ENCODE results near the gene INO80B. TPM values are rescaled to one million over a fixed set of nuclear protein-coding genes. Genes with fewer than 3 reads are reported as not detected.

The INO80B gene
- total RNA-seq, 4 donors from 2014 or later = 15.9 to 75.9 (median 36.0) TPM

DNA sequence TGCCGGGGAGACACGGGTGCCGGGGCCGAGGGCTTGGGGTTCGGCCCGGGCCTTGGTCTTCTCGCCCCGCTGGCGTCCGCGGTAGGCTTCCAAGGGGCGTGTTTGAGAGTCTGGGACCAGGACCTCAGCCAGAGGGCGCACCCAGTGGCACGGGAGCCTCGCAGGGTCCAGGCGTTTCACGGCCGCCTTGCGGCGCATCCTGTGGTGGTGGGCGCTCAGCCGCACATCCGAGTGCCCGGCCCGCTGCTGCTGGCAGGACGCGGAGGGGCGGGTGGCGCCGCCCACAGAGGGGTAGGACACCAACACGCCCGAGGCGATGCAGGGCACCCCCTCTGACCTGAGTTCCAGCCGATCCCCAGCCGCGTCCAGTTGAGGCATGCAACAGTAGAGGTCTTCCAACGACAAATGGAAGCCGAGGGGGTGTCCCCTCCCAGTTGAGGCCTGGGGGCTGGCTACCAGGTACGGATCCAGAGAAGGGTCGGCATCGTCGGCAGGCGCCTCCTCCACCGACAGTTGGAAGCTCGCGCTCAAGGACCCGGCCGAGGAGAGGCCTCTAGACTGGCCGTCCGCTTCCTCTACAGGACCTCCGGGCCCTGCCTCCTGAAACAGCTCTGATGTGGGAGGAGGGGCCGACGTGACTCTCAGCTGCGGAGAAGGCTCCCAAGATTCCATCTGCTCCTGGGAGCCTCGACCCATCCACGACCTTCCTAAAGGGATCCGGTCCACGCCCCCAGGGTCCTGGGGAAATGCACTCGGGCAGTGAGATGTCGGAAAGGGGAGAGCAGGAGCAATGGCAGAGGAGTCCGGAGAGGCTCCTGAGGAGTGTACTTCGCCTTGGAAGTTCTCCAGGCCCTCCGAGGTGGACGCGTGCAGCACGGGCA is 39.8 kb upstream of the INO80B start:
- no peaks in the 10 kb centered on the region for H3K9me3 ChIP-seq
- no peaks in the 10 kb centered on the region for H3K27me3 ChIP-seq
- peak overlapping the region; percentile 46 for H3K4me3 ChIP-seq
- WGBS = 10% methylated on average over 13 of the region's 66 CpGs
- peak in 1 of 2 donors; percentile 78 for DNase-seq (ENCODE audit: low spot score in 2 of 2)
- H3K4me1 ChIP-seq = peaks cover 29% of the 10 kb centered on the region
- TF ChIP-seq, protein P1, sequence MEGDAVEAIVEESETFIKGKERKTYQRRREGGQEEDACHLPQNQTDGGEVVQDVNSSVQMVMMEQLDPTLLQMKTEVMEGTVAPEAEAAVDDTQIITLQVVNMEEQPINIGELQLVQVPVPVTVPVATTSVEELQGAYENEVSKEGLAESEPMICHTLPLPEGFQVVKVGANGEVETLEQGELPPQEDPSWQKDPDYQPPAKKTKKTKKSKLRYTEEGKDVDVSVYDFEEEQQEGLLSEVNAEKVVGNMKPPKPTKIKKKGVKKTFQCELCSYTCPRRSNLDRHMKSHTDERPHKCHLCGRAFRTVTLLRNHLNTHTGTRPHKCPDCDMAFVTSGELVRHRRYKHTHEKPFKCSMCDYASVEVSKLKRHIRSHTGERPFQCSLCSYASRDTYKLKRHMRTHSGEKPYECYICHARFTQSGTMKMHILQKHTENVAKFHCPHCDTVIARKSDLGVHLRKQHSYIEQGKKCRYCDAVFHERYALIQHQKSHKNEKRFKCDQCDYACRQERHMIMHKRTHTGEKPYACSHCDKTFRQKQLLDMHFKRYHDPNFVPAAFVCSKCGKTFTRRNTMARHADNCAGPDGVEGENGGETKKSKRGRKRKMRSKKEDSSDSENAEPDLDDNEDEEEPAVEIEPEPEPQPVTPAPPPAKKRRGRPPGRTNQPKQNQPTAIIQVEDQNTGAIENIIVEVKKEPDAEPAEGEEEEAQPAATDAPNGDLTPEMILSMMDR (IDR thresholded peaks at IDR 0.05) = peak in 1 of 2 donors; percentile 28
- no peak for TF ChIP-seq EP300 (IDR thresholded peaks at IDR 0.05)
- no peak overlapping the region for H3K27ac ChIP-seq
- no peaks in the 10 kb centered on the region for H3K36me3 ChIP-seq

DNA sequence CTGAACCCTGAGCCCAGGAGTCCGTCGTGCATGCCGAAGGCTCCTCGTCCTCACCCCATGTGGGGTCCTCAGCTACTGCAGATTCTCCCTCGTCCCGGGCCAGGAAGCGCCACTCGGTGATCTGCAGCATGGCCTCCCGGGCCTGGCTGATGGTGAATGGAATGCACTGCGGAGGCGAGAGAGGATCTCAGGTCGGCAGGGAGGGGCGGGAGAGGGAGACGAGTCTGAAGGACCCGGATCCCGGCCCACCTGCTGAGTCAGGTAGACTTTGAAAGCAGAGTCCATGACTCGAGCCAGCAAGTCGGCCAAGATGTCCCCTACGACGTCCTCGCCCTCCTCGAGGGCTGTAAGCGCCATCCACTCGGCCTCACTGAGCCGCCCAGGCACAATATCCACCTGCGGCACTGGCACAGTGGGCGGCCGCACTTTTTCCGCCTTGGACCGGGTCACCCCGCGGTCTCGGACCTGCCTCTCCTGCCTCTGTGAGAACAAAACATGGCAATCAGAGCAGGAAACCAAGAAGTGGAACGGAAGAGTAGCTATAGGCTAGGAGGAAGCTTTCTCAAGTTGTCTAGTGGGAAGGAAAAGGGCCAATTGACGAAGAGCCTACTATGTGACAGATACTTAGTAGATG is 39.0 kb upstream of the INO80B start:
- DNase-seq (ENCODE audit: low spot score in 2 of 2) = no peak
- peak overlapping the region; percentile 46 for H3K4me3 ChIP-seq
- WGBS = 69% methylated on average over 27 of the region's 35 CpGs
- no peaks in the 10 kb centered on the region for H3K36me3 ChIP-seq
- no peak overlapping the region for H3K27ac ChIP-seq
- no peak for TF ChIP-seq POLR2AphosphoS5 (IDR thresholded peaks at IDR 0.05)
- TF ChIP-seq EP300 (IDR thresholded peaks at IDR 0.05) = no peak
- TF ChIP-seq POLR2A (IDR thresholded peaks at IDR 0.05) = no peak
- TF ChIP-seq, protein P1 (IDR thresholded peaks at IDR 0.05) = no peak
- peaks cover 31% of the 10 kb centered on the region for H3K4me1 ChIP-seq
- H3K27me3 ChIP-seq = no peaks in the 10 kb centered on the region
- H3K9me3 ChIP-seq = no peaks in the 10 kb centered on the region

DNA sequence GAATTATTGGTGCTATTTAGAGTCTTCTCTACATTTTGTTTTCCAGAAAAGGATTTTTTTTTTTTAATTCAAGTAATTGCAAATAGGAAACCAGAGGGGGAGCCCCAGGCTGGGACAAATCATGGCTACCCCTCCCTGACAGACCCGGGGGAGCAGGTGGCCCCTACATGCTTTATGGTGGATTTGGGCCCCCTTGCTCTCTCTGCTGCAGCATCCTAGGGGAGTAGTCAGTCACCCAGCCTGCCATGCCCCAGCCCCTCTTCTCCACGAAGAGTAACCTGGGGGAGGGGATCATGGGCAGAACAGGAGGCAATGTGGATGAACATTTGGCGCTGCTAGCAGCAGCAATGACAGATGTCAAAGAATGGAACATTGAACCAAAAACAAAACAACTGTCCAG is 38.1 kb upstream of the INO80B start:
- TF ChIP-seq EP300 (IDR thresholded peaks at IDR 0.05) = no peak
- TF ChIP-seq POLR2AphosphoS5 (IDR thresholded peaks at IDR 0.05) = no peak
- TF ChIP-seq, protein P1 (IDR thresholded peaks at IDR 0.05) = no peak
- no peak for TF ChIP-seq POLR2A (IDR thresholded peaks at IDR 0.05)
- Histone ChIP-seq H3K27ac (no peak overlapping the region), H3K4me3 (no peak overlapping the region), H3K4me1 (peaks cover 40% of the 10 kb centered on the region), H3K27me3 (no peaks in the 10 kb centered on the region), H3K9me3 (no peaks in the 10 kb centered on the region), H3K36me3 (no peaks in the 10 kb centered on the region)
- 61% methylated on average over 3 of the region's 3 CpGs for WGBS
- no peak for DNase-seq (ENCODE audit: low spot score in 2 of 2)

DNA sequence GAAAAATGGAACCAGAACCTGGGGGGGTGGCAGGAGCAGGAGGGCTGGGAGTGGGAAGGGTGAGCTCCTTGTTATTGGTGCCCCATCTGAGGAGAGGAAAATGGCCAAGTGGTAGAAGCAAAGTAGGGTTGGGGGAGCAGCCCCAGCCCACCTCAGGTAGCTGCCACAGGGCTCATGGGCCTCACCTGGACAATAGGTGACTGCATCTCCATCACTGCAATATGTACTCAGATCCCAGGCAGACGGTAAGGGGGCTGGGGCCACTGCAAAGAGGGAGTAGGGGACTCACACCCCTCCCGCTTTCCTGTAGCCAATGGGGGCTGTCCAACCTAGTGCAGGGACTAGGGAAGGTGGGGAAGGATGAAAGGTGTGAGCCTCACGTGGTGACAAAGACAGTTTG is 37.7 kb upstream of the INO80B start:
- Histone ChIP-seq H3K4me3 (no peak overlapping the region), H3K9me3 (no peaks in the 10 kb centered on the region), H3K4me1 (peaks cover 44% of the 10 kb centered on the region), H3K36me3 (no peaks in the 10 kb centered on the region), H3K27ac (no peak overlapping the region), H3K27me3 (no peaks in the 10 kb centered on the region)
- WGBS = 85% methylated on average over 3 of the region's 3 CpGs
- DNase-seq (ENCODE audit: low spot score in 2 of 2) = no peak
- TF ChIP-seq, protein P1 (IDR thresholded peaks at IDR 0.05) = no peak
- TF ChIP-seq EP300 (IDR thresholded peaks at IDR 0.05) (no peak), POLR2AphosphoS5 (IDR thresholded peaks at IDR 0.05) (no peak), POLR2A (IDR thresholded peaks at IDR 0.05) (no peak)

DNA sequence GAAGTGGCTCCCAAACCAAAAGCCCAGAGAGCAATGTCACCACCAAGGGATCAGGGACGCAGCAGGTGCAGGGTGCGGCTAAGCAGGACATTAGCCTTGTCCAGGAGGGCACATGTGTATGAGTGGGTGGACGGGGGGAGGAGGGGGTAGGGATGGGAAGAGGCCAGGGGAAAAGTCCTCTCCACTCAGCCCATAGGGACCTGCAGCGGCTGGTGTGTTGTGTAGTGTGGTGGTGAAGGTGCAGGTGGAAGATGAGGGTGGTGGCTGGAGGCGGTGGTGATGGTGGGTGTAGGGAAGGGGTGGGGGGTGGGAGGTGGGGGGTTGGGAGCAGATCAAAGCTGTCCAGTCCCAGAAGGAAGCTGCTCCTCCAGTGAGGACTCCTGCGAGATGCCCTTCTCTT is 37.1 kb upstream of the INO80B start:
- 90% methylated on average over 6 of the region's 6 CpGs for WGBS
- H3K4me3 ChIP-seq = no peak overlapping the region
- H3K36me3 ChIP-seq = no peaks in the 10 kb centered on the region
- no peak for TF ChIP-seq POLR2A (IDR thresholded peaks at IDR 0.05)
- TF ChIP-seq, protein P1 (IDR thresholded peaks at IDR 0.05) = no peak
- TF ChIP-seq POLR2AphosphoS5 (IDR thresholded peaks at IDR 0.05) = no peak
- no peak for TF ChIP-seq EP300 (IDR thresholded peaks at IDR 0.05)
- DNase-seq (ENCODE audit: low spot score in 2 of 2) = no peak
- H3K27ac ChIP-seq = no peak overlapping the region
- no peaks in the 10 kb centered on the region for H3K27me3 ChIP-seq
- peaks cover 49% of the 10 kb centered on the region for H3K4me1 ChIP-seq
- H3K9me3 ChIP-seq = no peaks in the 10 kb centered on the region
